HG03460 (cell line): Measurements from ENCODE around the gene BARX1.

Experiments
- ATAC-seq: cut with Tn5 transposase; IDR thresholded peaks from one replicate; pipeline ENCODE4 v1.9.1; 2021; ENCODE audit not compliant: unreplicated experiment

Gene BARX1

DNA sequence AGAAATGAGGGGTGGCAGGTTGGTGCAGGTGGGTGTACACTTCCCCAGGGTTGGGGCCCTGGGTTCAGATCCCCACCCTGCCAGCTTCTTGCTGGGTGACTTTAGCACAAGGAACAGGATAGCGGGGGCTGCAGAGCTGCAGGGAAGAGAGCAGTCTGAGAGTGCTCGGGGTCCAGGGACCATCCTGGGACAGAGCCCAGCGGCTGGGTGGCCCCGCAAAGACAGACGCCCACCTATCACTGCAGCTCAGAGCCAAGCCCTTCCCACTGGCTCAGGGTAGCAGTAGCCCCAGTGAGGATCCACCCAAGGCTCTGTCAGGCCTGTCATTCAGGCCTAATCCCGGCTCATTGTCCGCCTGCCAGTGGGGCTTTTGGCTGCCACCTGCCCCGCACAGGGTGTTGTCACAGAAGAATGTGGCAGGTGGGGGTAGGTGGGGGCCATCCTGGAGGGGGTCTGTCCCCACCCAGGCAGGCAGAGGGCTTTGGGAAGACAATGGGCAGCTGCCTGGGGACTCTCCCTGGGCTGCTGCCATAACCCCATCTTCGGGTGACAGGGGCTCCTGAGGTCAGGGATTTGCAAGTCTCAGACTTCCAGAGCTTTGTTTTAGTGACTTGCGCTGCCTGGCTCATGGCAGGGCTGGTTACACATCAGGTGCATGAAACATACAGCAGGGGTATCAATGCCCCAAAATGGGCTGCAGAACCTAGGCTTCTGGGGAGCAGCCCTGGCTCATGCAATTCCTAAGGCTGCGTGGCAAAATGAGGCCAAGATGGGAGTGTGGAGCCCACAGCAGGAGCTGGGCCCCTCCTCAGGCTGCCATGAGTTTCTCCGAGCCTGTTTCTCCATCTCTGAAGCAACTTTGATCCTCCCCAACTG is 52.1 kb downstream of the BARX1 start:
- ATAC-seq, result no peak

GRCh38 chr9:93902051-93902779 is 52.9 kb downstream of the BARX1 start:
- no peak for ATAC-seq
